Kidney (tissue), 14 donors: ENCODE results near the gene PDE4D. TPM values are rescaled to one million over a fixed set of nuclear protein-coding genes. Genes with fewer than 3 reads are reported as not detected.

Experiments
- DNase-seq, 5 donors: peaks; one replicate each; pipeline ENCODE4 v3.0.0-alpha.2; 2013 to 2020
- FAIRE-seq: peaks from 2 replicates; lab custom pipeline; 2012; peaks lifted over from hg19 to GRCh38; lab: Jason Lieb, UNC
- H3K27ac ChIP-seq, 2 donors: one replicate each; pipeline ENCODE4 v1.7.0; 2013; ENCODE audit warnings: low read depth in 2 of 2, low read length in 2 of 2, inconsistent platforms in 1 of 2
- H3K27me3 ChIP-seq: one replicate; pipeline ENCODE4 v1.7.1; 2013; ENCODE audit warnings: low read length, inconsistent platforms; ENCODE audit not compliant: control insufficient read depth, insufficient read depth
- H3K36me3 ChIP-seq, 3 donors: one replicate each; pipeline versions ENCODE4 v1.7.0 to v1.7.1; 2013; ENCODE audit warnings: low read length in 3 of 3, control low read depth in 1 of 3, inconsistent platforms in 1 of 3; ENCODE audit not compliant: insufficient read depth in 3 of 3, control insufficient read depth in 2 of 3
- H3K4me1 ChIP-seq, 3 donors: one replicate each; pipeline versions ENCODE4 v1.7.0 to v1.7.1; 2013; ENCODE audit warnings: low read length in 3 of 3, inconsistent platforms in 1 of 3, low read depth in 1 of 3; ENCODE audit not compliant: control insufficient read depth in 2 of 3, insufficient read depth in 2 of 3
- H3K4me3 ChIP-seq, 3 donors: one replicate each; pipeline versions ENCODE4 v1.7.0 to v1.8.1; 2013; ENCODE audit warnings: low read length in 3 of 3, control low read depth in 1 of 3, inconsistent platforms in 1 of 3
- H3K9ac ChIP-seq, 3 donors: one replicate each; pipeline versions ENCODE4 v1.7.0 to v1.7.1; 2013; ENCODE audit warnings: low read length in 3 of 3, control low read depth in 1 of 3, inconsistent platforms in 1 of 3
- H3K9me3 ChIP-seq, 3 donors: one replicate each; pipeline versions ENCODE4 v1.7.0 to v1.7.1; 2013; ENCODE audit warnings: low read length in 3 of 3, control low read depth in 1 of 3, inconsistent platforms in 1 of 3; ENCODE audit not compliant: control insufficient read depth in 2 of 3, insufficient read depth in 1 of 3
- CTCF ChIP-seq: IDR thresholded peaks from 3 replicates; pipeline ENCODE4 v1.5.1; 2012; ENCODE audit warnings: mild to moderate bottlenecking, moderate library complexity, borderline replicate concordance; ENCODE audit not compliant: insufficient read depth; ENCODE audit errors: extremely low read depth
- intact Hi-C: fragments of 100-400 bp; cut with DNase I; formaldehyde crosslinking; loops from one replicate; pipeline ENCODE4 v1.11.1; 2022
- polyA plus RNA-seq: library from polyadenylated mRNA; stranded (reverse); fragments of 350-450 nt; fragmentation: Illumina TruSeq; extraction: RNeasy Lipid Tissue Mini Kit (QIAGEN cat#74804); gene quantifications from one replicate; pipeline ENCODE4 v1.2.3, GENCODE V29; 2014; ENCODE audit warnings: low read depth, low replicate concordance; ENCODE audit not compliant: insufficient read depth
- total RNA-seq: library from RNA; stranded (reverse); fragmentation: NEBNext Ultra II Directional; extraction: Animal tissue kit (Norgen Biotek cat#: 25700); gene quantifications from one replicate; pipeline ENCODE4 v1.2.1, GENCODE V29; 2021
- donor health status: control.
- donor health status: control.
- donor health status: control.
- donor health status: control.
- donor health status: control.
- donor health status: DM: yes; HTN: yes; CAD: no.
- donor health status: Normal renal cell carcinoma (clear cell type).

PDE4D gene
- total and polyA plus RNA-seq, 2 donors from 2014 or later = 9.2 to 78.9 TPM

GRCh38 chr5:58934629-58935097 is 958.9 kb downstream of the PDE4D start:
- Histone ChIP-seq H3K4me1 (no peaks in the 10 kb centered on the region), H3K9me3 (no peaks in the 10 kb centered on the region), H3K9ac (no peak overlapping the region), H3K36me3 (no peaks in the 10 kb centered on the region), H3K27ac (no peak overlapping the region), H3K27me3 (no peaks in the 10 kb centered on the region), H3K4me3 (no peak overlapping the region)
- intact Hi-C loops = no loop called here
- FAIRE-seq = no peak
- TF ChIP-seq CTCF = no peak
- DNase-seq = no peak

GRCh38 chr5:58933891-58934628 is 959.5 kb downstream of the PDE4D start:
- FAIRE-seq = no peak
- intact Hi-C loops = loop anchor here (2.0 kb wide), 1 partner anchor 25 kb away; no protein-coding TSS in a partner anchor
- DNase-seq = no peak
- TF ChIP-seq CTCF = no peak
- H3K27me3 ChIP-seq = no peaks in the 10 kb centered on the region
- no peak overlapping the region for H3K27ac ChIP-seq
- no peak overlapping the region for H3K9ac ChIP-seq
- no peaks in the 10 kb centered on the region for H3K4me1 ChIP-seq
- H3K4me3 ChIP-seq = no peak overlapping the region
- no peaks in the 10 kb centered on the region for H3K9me3 ChIP-seq
- H3K36me3 ChIP-seq = no peaks in the 10 kb centered on the region

- DNase-seq (no peak), FAIRE-seq (no peak)
- Histone ChIP-seq H3K9me3 (no peaks in the 10 kb centered on the region), H3K27ac (no peak overlapping the region), H3K4me3 (no peak overlapping the region), H3K4me1 (no peaks in the 10 kb centered on the region), H3K27me3 (no peaks in the 10 kb centered on the region), H3K9ac (no peak overlapping the region), H3K36me3 (no peaks in the 10 kb centered on the region)
- TF ChIP-seq CTCF = no peak
- intact Hi-C loops = loop anchor here (2.0 kb wide), 1 partner anchor 23 kb away; no protein-coding TSS in a partner anchor
Observed at GRCh38 chr5:58932057-58932612, 961.4 kb downstream of the PDE4D start.
